ENCODE results near the gene GGT1. TPM values are rescaled to one million over a fixed set of nuclear protein-coding genes. Genes with fewer than 3 reads are reported as not detected.
"Not testable (repeated sequence)": the region's sequence is repeated elsewhere in the genome, so short reads cannot be mapped to it uniquely, and the experiment has no call there.

The GGT1 gene
- total RNA-seq, 1 donor from 2014 or later: 2.5 TPM

- DNase-seq: not testable (repeated sequence)
Measured at GRCh38 chr22:24599958-24600715, 2.9 kb upstream of the GGT1 start.

GRCh38 chr22:24601217-24602104, 1.5 kb upstream of the GGT1 start:
- no peak for DNase-seq

- DNase-seq: not testable (repeated sequence)
Measured at GRCh38 chr22:24602105-24602749, 766 bp upstream of the GGT1 start.

GRCh38 chr22:24603770-24604629, 1.0 kb downstream of the GGT1 start:
- DNase-seq: not testable (repeated sequence)

- not testable (repeated sequence) for DNase-seq
Measured at GRCh38 chr22:24606340-24606739, 3.3 kb downstream of the GGT1 start.

- not testable (repeated sequence) for DNase-seq
Measured at GRCh38 chr22:24607429-24607983, 4.5 kb downstream of the GGT1 start.

GRCh38 chr22:24608327-24608726, 5.3 kb downstream of the GGT1 start:
- not testable (repeated sequence) for DNase-seq

GRCh38 chr22:24609888-24610287, 6.9 kb downstream of the GGT1 start:
- not testable (repeated sequence) for DNase-seq

- DNase-seq: not testable (repeated sequence)
Measured at GRCh38 chr22:24614794-24615193, 11.8 kb downstream of the GGT1 start.

- DNase-seq: not testable (repeated sequence)
Measured at GRCh38 chr22:24621244-24621643, 18.3 kb downstream of the GGT1 start.

GRCh38 chr22:24622596-24622995, 19.6 kb downstream of the GGT1 start:
- DNase-seq: not testable (repeated sequence)

GRCh38 chr22:24627911-24628310, 24.9 kb downstream of the GGT1 start:
- not testable (repeated sequence) for DNase-seq

GRCh38 chr22:24629069-24629468, 26.1 kb downstream of the GGT1 start:
- DNase-seq: not testable (repeated sequence)

GRCh38 chr22:24630812-24631427, 27.9 kb downstream of the GGT1 start:
- not testable (repeated sequence) for DNase-seq

GRCh38 chr22:24631430-24632122, 28.6 kb downstream of the GGT1 start:
- not testable (repeated sequence) for DNase-seq

- DNase-seq: not testable (repeated sequence)
Measured at GRCh38 chr22:24632642-24633041, 29.6 kb downstream of the GGT1 start.

- not testable (repeated sequence) for DNase-seq
Measured at GRCh38 chr22:24633231-24634023, 30.4 kb downstream of the GGT1 start.

GRCh38 chr22:24634776-24635389, 31.9 kb downstream of the GGT1 start:
- not testable (repeated sequence) for DNase-seq

GRCh38 chr22:24636513-24636912, 33.5 kb downstream of the GGT1 start:
- DNase-seq: not testable (repeated sequence)
